Measurements from ENCODE around the gene COL8A2. TPM values are rescaled to one million over a fixed set of nuclear protein-coding genes. Genes with fewer than 3 reads are reported as not detected.
A peak's percentile ranks its signal among the peaks of the same experiment; 100 is the strongest.

COL8A2 gene
- total RNA-seq, 1 experiment from 2014 or later, result 1.2 TPM

DNA sequence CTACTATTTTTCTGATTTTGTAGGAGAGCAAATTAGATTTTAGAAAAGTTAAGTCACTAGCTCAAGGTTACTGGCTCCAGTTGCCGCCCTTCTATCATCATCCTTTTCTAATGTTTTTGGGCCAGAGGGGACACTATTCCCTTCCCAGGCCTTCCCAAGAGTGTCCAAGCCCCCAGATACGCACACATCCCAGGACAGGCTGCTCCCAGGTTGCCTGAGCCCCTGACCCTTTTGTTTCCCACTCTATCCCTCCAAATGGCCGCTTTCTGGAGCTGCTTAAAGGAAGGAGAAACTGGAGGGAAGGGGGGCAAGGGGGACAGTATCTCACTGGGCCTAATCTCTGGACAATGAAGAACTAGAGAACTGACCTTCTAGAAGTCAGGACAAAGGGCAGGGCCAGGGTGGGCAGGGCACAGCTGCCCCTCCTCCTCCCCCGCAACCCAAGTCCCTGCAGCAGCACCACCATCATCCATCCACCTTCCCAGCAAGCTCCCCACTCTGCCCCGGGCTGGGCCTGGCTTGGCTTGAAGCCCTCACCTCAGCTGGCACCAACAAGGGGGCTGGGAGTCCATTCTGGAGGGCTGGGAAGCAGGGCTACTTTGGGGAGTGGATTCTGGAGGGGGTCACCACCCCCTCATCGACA lies 29.9 kb upstream of the COL8A2 start:
- Histone ChIP-seq H3K4me1 (ENCODE audit: control insufficient read depth, insufficient read depth, low read length) (peaks cover 58% of the 10 kb centered on the region), H3K4me3 (ENCODE audit: low read depth in 2 of 2, low read length in 2 of 2) (peak overlapping the region; percentile 87), H3K27ac (ENCODE audit: low read length) (peak overlapping the region; percentile 90), H3K27me3 (ENCODE audit: control insufficient read depth, insufficient read depth, low read length) (no peaks in the 10 kb centered on the region), H3K9me3 (ENCODE audit: control insufficient read depth, insufficient read depth, low read depth, low read length) (no peaks in the 10 kb centered on the region), H3K36me3 (ENCODE audit: control insufficient read depth, insufficient read depth, low read length) (peaks cover 2% of the 10 kb centered on the region)
- intact Hi-C loops (cut with micrococcal nuclease; ENCODE audit: unreplicated experiment) (no loop called here), in situ Hi-C loops (cut with HindIII; ENCODE audit: low pct_unique_long_range_greater_than_20kb, low sequenced_read_pairs) (no loop called here)
- DNase-seq (ENCODE audit: low read depth, low spot score) (no peak), ATAC-seq (no peak)
- no TSS peak for BruUV-seq (replicated peaks)
- POLR2A ChIA-PET, result no interaction called here
- CTCF ChIA-PET, result no interaction called here
- no peak for TF ChIP-seq TCF7L2 (IDR thresholded peaks at IDR 0.05; ENCODE audit: low read depth, low read length)
- TF ChIP-seq POLR2AphosphoS5 (IDR thresholded peaks at IDR 0.05; ENCODE audit: low read depth, low read length), result no peak
- TF ChIP-seq, protein P1, sequence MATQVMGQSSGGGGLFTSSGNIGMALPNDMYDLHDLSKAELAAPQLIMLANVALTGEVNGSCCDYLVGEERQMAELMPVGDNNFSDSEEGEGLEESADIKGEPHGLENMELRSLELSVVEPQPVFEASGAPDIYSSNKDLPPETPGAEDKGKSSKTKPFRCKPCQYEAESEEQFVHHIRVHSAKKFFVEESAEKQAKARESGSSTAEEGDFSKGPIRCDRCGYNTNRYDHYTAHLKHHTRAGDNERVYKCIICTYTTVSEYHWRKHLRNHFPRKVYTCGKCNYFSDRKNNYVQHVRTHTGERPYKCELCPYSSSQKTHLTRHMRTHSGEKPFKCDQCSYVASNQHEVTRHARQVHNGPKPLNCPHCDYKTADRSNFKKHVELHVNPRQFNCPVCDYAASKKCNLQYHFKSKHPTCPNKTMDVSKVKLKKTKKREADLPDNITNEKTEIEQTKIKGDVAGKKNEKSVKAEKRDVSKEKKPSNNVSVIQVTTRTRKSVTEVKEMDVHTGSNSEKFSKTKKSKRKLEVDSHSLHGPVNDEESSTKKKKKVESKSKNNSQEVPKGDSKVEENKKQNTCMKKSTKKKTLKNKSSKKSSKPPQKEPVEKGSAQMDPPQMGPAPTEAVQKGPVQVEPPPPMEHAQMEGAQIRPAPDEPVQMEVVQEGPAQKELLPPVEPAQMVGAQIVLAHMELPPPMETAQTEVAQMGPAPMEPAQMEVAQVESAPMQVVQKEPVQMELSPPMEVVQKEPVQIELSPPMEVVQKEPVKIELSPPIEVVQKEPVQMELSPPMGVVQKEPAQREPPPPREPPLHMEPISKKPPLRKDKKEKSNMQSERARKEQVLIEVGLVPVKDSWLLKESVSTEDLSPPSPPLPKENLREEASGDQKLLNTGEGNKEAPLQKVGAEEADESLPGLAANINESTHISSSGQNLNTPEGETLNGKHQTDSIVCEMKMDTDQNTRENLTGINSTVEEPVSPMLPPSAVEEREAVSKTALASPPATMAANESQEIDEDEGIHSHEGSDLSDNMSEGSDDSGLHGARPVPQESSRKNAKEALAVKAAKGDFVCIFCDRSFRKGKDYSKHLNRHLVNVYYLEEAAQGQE (IDR thresholded peaks at IDR 0.05; ENCODE audit: insufficient read depth in 1 of 2, low read depth in 2 of 2, low read length in 1 of 2), result no peak
- TF ChIP-seq, protein P2, sequence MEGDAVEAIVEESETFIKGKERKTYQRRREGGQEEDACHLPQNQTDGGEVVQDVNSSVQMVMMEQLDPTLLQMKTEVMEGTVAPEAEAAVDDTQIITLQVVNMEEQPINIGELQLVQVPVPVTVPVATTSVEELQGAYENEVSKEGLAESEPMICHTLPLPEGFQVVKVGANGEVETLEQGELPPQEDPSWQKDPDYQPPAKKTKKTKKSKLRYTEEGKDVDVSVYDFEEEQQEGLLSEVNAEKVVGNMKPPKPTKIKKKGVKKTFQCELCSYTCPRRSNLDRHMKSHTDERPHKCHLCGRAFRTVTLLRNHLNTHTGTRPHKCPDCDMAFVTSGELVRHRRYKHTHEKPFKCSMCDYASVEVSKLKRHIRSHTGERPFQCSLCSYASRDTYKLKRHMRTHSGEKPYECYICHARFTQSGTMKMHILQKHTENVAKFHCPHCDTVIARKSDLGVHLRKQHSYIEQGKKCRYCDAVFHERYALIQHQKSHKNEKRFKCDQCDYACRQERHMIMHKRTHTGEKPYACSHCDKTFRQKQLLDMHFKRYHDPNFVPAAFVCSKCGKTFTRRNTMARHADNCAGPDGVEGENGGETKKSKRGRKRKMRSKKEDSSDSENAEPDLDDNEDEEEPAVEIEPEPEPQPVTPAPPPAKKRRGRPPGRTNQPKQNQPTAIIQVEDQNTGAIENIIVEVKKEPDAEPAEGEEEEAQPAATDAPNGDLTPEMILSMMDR (IDR thresholded peaks at IDR 0.05), result no peak
- no peak for TF ChIP-seq SIN3A (IDR thresholded peaks at IDR 0.05; ENCODE audit: borderline replicate concordance, insufficient read depth, low read depth, low read length)

DNA sequence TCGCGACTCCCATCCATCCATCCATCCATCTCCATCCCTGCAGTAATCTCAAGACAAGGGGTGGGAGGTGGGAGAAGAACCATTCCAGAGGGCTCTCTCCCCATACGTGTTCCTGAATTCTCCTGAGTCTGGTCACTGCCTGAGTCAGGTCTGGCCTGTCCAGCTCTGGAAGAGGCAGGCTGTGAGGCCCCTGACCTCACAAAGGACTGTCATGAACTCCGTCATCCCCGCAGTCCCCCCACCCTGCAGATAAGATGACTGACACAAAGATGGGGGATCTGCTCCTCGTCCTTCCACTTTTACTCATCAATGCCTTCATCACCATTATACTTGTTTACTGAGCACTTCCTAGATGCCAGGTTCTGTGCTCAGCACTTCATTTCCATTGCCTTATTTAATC lies 29.3 kb upstream of the COL8A2 start:
- BruUV-seq (replicated peaks), result no TSS peak
- ChIA-PET CTCF (no interaction called here), POLR2A (no interaction called here)
- DNase-seq (ENCODE audit: low read depth, low spot score) (no peak), ATAC-seq (no peak)
- peaks cover 54% of the 10 kb centered on the region for H3K4me1 ChIP-seq (ENCODE audit: control insufficient read depth, insufficient read depth, low read length)
- TF ChIP-seq POLR2AphosphoS5 (IDR thresholded peaks at IDR 0.05; ENCODE audit: low read depth, low read length) (no peak), SIN3A (IDR thresholded peaks at IDR 0.05; ENCODE audit: borderline replicate concordance, insufficient read depth, low read depth, low read length) (no peak), TCF7L2 (IDR thresholded peaks at IDR 0.05; ENCODE audit: low read depth, low read length) (no peak)
- TF ChIP-seq, protein P2 (IDR thresholded peaks at IDR 0.05), result no peak
- TF ChIP-seq, protein P1 (IDR thresholded peaks at IDR 0.05; ENCODE audit: insufficient read depth in 1 of 2, low read depth in 2 of 2, low read length in 1 of 2), result no peak
- no peak overlapping the region for H3K4me3 ChIP-seq (ENCODE audit: low read depth in 2 of 2, low read length in 2 of 2)
- H3K27me3 ChIP-seq (ENCODE audit: control insufficient read depth, insufficient read depth, low read length), result no peaks in the 10 kb centered on the region
- no peaks in the 10 kb centered on the region for H3K9me3 ChIP-seq (ENCODE audit: control insufficient read depth, insufficient read depth, low read depth, low read length)
- in situ Hi-C loops (cut with HindIII; ENCODE audit: low pct_unique_long_range_greater_than_20kb, low sequenced_read_pairs) (no loop called here), intact Hi-C loops (cut with micrococcal nuclease; ENCODE audit: unreplicated experiment) (no loop called here)
- peak overlapping the region; percentile 90; the same call in 1 of the 2 replicates for H3K27ac ChIP-seq (ENCODE audit: low read length)
- peaks cover 2% of the 10 kb centered on the region for H3K36me3 ChIP-seq (ENCODE audit: control insufficient read depth, insufficient read depth, low read length)

All from Panc1 (cell line).